ENCODE results near the gene PLGRKT. TPM values are rescaled to one million over a fixed set of nuclear protein-coding genes. Genes with fewer than 3 reads are reported as not detected.
"Not testable (repeated sequence)": the region's sequence is repeated elsewhere in the genome, so short reads cannot be mapped to it uniquely, and the experiment has no call there.

The PLGRKT gene
- total RNA-seq, 1 donor from 2014 or later = 16.3 TPM

GRCh38 chr9:5326187-5326586, 111.5 kb downstream of the PLGRKT start:
- Mint-ChIP-seq H3K4me1 (ENCODE audit: low read depth, unreplicated experiment) (no peaks in the 10 kb centered on the region), H3K36me3 (ENCODE audit: unreplicated experiment) (peaks cover 7% of the 10 kb centered on the region), H3K27me3 (ENCODE audit: unreplicated experiment) (no peaks in the 10 kb centered on the region), H3K4me3 (ENCODE audit: unreplicated experiment) (no peak overlapping the region), H3K9me3 (ENCODE audit: unreplicated experiment) (peaks cover 7% of the 10 kb centered on the region), H3K27ac (ENCODE audit: unreplicated experiment) (no peak overlapping the region)
- DNase-seq = no peak
- TF ChIP-seq CTCF (IDR thresholded peaks at IDR 0.05; ENCODE audit: partially characterized antibody, unreplicated experiment) = no peak

- not testable (repeated sequence) for H3K36me3 Mint-ChIP-seq (ENCODE audit: unreplicated experiment); H3K27me3 Mint-ChIP-seq (ENCODE audit: unreplicated experiment); DNase-seq; H3K4me3 Mint-ChIP-seq (ENCODE audit: unreplicated experiment); H3K4me1 Mint-ChIP-seq (ENCODE audit: low read depth, unreplicated experiment); H3K27ac Mint-ChIP-seq (ENCODE audit: unreplicated experiment); H3K9me3 Mint-ChIP-seq (ENCODE audit: unreplicated experiment)
Observed at GRCh38 chr9:5321601-5322000, 116.1 kb downstream of the PLGRKT start.

GRCh38 chr9:5321058-5321457, 116.7 kb downstream of the PLGRKT start:
- TF ChIP-seq CTCF (IDR thresholded peaks at IDR 0.05; ENCODE audit: partially characterized antibody, unreplicated experiment) = peak; percentile 26
- H3K36me3 Mint-ChIP-seq (ENCODE audit: unreplicated experiment) = no peaks in the 10 kb centered on the region
- H3K27me3 Mint-ChIP-seq (ENCODE audit: unreplicated experiment) = no peaks in the 10 kb centered on the region
- H3K4me1 Mint-ChIP-seq (ENCODE audit: low read depth, unreplicated experiment) = no peaks in the 10 kb centered on the region
- no peak for DNase-seq
- H3K4me3 Mint-ChIP-seq (ENCODE audit: unreplicated experiment) = no peak overlapping the region
- no peak overlapping the region for H3K27ac Mint-ChIP-seq (ENCODE audit: unreplicated experiment)
- no peaks in the 10 kb centered on the region for H3K9me3 Mint-ChIP-seq (ENCODE audit: unreplicated experiment)

- not testable (repeated sequence) for H3K9me3 Mint-ChIP-seq (ENCODE audit: unreplicated experiment); DNase-seq; H3K36me3 Mint-ChIP-seq (ENCODE audit: unreplicated experiment); H3K4me3 Mint-ChIP-seq (ENCODE audit: unreplicated experiment); H3K4me1 Mint-ChIP-seq (ENCODE audit: low read depth, unreplicated experiment); H3K27me3 Mint-ChIP-seq (ENCODE audit: unreplicated experiment); H3K27ac Mint-ChIP-seq (ENCODE audit: unreplicated experiment)
Observed at GRCh38 chr9:5316406-5316805, 121.3 kb downstream of the PLGRKT start.

GRCh38 chr9:5315187-5315923, 122.4 kb downstream of the PLGRKT start:
- no peaks in the 10 kb centered on the region for H3K27me3 Mint-ChIP-seq (ENCODE audit: unreplicated experiment)
- H3K4me3 Mint-ChIP-seq (ENCODE audit: unreplicated experiment) = no peak overlapping the region
- no peak for DNase-seq
- H3K9me3 Mint-ChIP-seq (ENCODE audit: unreplicated experiment) = peaks cover 4% of the 10 kb centered on the region
- no peak overlapping the region for H3K27ac Mint-ChIP-seq (ENCODE audit: unreplicated experiment)
- peaks cover 8% of the 10 kb centered on the region for H3K36me3 Mint-ChIP-seq (ENCODE audit: unreplicated experiment)
- no peaks in the 10 kb centered on the region for H3K4me1 Mint-ChIP-seq (ENCODE audit: low read depth, unreplicated experiment)
- TF ChIP-seq CTCF (IDR thresholded peaks at IDR 0.05; ENCODE audit: partially characterized antibody, unreplicated experiment) = no peak

- Mint-ChIP-seq H3K9me3 (ENCODE audit: unreplicated experiment) (peaks cover 4% of the 10 kb centered on the region), H3K27ac (ENCODE audit: unreplicated experiment) (no peak overlapping the region), H3K27me3 (ENCODE audit: unreplicated experiment) (peaks cover 2% of the 10 kb centered on the region), H3K36me3 (ENCODE audit: unreplicated experiment) (peaks cover 8% of the 10 kb centered on the region), H3K4me1 (ENCODE audit: low read depth, unreplicated experiment) (no peaks in the 10 kb centered on the region), H3K4me3 (ENCODE audit: unreplicated experiment) (no peak overlapping the region)
- DNase-seq = no peak
- no peak for TF ChIP-seq CTCF (IDR thresholded peaks at IDR 0.05; ENCODE audit: partially characterized antibody, unreplicated experiment)
Observed at GRCh38 chr9:5310851-5311250, 126.9 kb downstream of the PLGRKT start.

Data from glutamatergic neuron (in vitro differentiated cells).